HG02759 (cell line): ENCODE measurements around the gene WDR64.

Experiments
- ATAC-seq: cut with Tn5 transposase; IDR thresholded peaks from one replicate; pipeline ENCODE4 v1.9.1; 2021; ENCODE audit warnings: mild to moderate bottlenecking, moderate library complexity; ENCODE audit not compliant: unreplicated experiment

The WDR64 gene

GRCh38 chr1:241630899-241631298 lies 21.2 kb upstream of the WDR64 start:
- no peak for ATAC-seq

DNA sequence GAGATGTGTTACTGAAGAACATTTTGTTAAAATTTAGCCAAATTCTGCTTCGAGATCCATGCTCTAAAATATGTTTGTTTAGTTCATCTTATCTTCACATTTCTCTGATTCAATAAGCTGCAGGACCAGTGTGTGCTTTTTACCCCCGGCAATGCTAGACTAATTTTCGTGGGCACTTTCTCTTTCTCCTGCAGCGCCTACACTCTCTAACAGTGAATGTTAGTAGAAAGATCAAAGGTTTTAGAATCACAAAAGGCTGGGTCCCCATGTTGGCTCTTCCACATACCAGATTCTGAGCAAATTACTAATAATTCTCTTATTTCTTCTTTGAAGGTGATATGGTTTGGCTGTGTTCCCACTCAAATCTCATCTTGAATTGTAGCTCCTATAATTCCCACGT lies 20.4 kb upstream of the WDR64 start:
- ATAC-seq = no peak

- ATAC-seq = no peak
These were observed 19.1 kb upstream of the WDR64 start for GRCh38 chr1:241632987-241633386.

- no peak for ATAC-seq
These were observed 16.4 kb upstream of the WDR64 start for GRCh38 chr1:241635556-241636152.

DNA sequence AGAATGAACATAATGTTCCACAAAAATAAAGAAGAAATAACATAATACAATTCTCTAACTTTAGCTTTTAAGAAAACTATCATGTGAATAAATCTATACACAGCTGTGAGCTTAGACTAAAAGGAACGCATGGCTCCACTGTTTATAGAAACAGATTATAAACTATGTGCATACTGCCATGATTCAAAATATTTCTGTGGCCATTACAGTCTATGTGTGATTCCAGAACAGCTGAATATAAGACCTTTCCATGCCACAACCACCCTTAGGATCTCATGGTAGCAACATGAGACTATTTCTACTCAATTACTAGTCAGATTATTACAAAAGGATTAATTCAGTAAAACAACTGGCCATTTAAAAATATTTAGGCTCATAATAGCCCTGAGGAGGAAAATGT lies 15.8 kb upstream of the WDR64 start:
- ATAC-seq = no peak

GRCh38 chr1:241637046-241637590 lies 15.0 kb upstream of the WDR64 start:
- ATAC-seq = no peak

DNA sequence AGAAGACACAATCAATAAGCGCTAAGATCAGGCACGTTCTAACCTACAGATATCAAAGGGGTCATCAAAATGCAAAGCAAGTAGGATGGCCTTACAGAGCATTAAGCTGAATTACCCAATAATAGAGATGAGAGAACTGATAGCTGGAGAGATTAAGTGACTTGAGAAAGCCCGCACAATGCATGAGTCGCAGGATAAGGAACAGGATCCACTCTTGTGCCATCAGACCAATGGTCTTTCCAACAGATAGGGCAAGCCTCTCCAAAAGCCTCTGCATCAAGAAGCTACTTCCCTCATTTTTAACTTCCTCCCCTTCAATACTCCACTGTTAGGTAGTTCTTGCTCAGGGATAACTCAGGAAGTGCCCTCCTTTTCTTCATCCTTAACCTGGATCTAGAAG lies 14.5 kb upstream of the WDR64 start:
- no peak for ATAC-seq

DNA sequence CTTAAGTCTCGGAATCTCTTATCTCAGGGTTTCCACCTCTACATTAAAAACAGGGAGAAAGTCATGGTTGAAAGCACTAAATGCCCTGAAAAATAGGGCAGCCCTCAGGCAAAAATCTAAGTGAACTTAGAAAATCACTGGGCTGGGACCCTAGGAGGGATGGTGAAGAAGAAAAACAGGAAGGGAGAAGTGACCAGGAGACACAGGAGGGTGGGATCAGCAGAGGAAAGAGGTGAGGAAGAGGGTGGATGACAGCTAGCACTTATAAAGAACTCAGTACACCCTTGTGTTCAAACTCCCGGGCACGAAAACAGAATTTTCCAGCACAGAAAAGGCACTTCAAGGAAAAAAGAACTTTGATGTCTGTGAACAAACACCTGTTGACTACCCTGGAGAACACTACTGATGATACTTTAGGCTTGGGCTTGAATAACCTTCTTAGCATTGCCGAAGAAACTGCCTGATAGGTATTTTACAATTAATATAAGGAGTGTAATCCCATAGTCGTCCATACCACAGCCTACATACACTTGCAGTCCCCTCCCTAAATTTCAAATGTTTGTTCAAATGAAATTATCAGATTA lies 13.9 kb upstream of the WDR64 start:
- ATAC-seq = no peak

DNA sequence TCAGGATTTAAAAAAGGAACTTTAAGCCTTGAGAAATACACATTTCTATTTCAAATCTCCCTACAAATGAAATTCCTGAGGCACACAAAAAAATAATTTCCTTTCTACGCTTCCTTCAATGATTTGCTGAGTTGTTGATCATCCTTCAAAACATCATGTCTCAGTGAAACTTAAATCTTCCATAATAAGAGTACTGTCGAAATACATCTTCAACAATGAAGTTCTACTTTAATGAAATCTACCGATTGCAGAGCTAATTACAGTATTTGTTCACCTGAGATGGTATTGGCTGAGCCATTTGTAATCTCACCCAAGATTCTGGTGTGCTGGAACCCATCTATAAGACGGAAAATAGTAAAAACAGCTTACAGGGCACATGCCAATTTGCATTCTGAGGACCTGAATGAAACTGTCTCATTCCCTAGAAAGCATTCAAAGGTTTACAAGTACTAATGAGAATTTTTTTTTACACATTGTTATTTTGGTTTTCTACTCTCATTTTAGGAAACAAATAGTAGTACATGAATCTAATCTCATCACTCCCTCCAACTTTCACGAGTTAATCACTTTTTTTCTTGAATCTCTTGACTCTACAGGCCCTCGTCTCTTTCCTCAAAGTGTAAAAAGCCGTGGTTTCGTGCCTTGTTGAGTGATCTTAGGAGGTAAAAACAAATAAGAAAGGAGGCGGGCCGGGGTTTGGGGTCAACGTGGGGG lies 13.0 kb upstream of the WDR64 start:
- no peak for ATAC-seq

- peak; percentile 56 for ATAC-seq
These were observed 12.4 kb upstream of the WDR64 start for GRCh38 chr1:241639623-241640148.

- ATAC-seq = peak; percentile 93
These were observed 11.8 kb upstream of the WDR64 start, which contains the start of the genes CHML and OPN3 for GRCh38 chr1:241640149-241640866. Gene CHML, minus strand, starts transcription at chr1:241640369. Its CDS starts 4,603 bp downstream, at chr1:241635766. Gene OPN3, minus strand, starts transcription at chr1:241640369. Its CDS starts 115 bp downstream, at chr1:241640254.

DNA sequence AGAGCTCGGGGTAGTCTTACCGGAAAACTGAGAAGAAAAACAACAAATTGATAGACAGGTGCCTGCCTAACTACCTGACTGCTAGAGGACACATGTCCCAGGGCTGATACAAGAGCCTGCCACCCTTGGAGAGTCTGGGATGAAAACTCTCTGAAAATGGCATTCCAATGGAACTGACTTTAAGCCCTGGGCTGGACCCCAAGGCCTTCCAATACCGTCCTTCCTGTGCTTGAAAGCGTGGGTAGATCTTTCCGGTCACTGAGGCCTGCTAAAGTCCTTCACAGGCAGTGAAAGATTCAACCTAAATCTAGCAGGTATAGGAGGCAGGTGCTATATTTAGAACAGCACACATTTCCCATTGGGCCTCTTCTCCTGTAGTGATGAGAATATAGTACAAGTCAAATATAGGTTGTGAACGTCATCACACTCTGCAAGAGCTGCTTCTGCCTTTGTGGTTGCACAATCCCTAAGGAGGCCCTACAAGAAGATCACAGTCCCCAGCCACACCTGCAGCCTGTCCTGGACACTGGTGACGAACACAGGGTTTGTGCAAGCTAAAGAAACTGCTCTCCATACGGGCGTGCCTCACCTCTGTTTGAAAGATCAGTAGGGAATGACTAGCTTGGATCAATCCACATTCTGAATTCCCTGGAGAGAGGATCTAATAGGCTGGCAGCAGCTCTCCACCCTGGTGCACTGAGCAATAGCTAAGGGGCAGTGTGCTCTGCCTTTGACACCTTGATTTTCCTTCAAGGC lies 11.0 kb upstream of the WDR64 start:
- ATAC-seq = no peak

DNA sequence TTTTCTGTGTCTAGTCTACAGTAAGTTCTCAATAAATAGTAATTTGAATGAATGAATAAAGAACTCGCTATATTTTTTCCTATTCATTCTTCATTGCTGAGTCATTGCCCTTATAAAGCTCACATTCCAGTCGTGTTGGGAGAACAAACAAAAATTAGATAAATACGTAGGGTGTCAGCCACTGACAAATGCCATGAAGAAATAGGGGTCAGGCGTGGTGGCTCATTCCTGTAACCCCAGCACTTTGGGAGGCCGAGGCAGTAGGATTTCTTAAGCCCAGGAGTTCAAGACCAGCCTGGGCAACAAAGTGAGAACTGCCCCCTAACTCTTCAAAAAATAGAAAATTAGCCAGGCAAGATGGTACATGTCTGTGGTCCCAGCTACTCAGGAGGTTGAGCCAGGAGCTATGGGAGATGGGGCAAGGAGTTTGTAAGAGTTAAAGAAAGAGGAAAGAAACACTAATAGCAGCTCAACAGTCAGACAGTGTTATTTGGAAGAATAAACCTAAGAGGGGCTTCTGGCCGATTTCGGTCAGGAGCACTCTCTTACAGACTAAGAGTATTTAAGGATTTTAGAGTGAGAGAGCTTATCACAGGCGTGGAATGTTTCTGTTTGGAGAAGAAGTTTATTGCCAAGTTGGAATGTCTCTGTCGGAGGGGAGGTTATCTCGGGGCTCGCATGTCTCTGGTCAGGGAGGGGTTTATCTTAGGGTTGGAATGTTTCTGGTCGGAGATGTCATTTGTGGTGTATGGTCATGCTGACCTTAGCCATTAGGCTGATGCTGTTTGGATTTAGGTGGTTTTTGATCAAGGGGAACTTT lies 10.1 kb upstream of the WDR64 start:
- ATAC-seq = no peak

GRCh38 chr1:241642593-241642944 lies 9.5 kb upstream of the WDR64 start:
- ATAC-seq = no peak

GRCh38 chr1:241644259-241644658 lies 7.8 kb upstream of the WDR64 start:
- no peak for ATAC-seq

DNA sequence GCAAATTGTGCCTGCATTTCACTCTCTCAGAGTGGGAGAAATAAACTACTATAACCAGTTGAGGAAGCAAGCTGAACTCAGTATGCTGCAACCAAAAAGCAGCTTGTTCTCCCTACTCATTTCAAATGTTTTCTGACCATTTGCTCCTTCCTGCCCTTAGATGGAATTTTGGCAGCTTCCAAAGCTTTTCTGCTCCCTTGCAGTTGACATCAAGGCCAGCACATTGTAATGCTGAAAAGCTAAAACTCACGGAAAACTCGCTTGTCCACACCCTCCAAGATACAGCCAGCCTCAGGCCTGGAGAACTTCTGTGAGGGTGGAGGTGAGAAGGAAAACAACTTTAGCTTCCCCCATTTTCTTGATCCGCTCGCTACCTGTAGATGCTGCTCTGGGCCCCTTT lies 6.9 kb upstream of the WDR64 start:
- no peak for ATAC-seq

GRCh38 chr1:241646201-241646600 lies 5.9 kb upstream of the WDR64 start:
- no peak for ATAC-seq

DNA sequence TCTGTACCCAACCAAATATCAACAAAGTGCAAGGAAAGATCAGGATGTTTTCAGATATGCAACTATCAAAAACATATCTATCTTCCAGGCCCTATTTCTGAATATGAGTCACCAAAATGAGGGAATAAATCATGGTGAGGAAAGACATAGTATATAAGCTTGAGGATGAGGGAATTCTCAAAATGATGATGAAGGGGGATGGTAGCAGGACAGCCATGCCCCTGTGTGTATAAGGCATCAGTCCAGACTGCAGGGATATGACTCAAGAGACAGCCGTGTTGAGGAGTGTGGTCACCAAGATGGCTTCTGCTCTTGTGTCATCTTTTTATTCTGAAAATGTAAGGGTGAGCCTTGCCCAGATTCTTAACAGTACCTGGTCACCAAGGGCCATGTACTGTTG lies 4.4 kb upstream of the WDR64 start:
- ATAC-seq = no peak

DNA sequence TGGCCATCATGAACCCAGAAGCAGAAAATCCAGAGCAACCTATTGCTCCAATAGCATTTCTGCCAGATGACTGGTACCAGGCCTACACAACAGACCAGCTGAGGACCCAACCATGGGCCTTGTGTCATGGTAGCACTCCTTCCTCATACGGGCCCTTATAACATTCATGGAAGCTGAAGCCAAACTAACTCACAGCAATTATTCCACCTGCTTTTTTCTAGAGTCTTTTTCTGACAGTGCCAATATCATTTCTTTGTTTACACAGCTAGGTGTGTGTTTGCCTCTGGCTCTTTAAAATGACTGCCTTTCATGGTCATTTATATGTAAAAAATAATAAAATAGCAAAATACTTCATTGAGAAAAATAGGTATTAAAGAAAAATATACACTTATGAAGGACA lies 3.9 kb upstream of the WDR64 start:
- no peak for ATAC-seq

DNA sequence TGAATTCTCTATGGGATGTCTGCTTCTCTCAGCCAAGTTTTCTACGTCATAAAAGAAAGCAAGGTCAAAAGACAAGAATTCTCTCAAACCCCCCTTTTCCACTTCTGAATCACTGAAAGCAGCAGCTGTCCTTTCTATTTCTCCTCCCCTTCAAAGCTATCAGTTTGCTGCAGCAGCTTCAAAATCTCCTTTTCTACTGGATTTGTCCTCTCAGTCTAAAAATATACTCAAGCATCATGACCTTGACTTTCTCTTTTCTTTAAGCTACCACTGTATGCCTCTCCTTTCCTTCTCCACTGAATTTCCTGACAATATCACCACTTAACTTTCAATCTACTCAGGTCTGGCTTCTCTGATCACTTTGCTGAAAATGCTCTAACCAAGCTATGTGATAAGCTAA lies 1.9 kb downstream of the WDR64 start:
- no peak for ATAC-seq
